ENCODE data around the gene CHRND. TPM values are rescaled to one million over a fixed set of nuclear protein-coding genes. Genes with fewer than 3 reads are reported as not detected.

The CHRND gene
- total RNA-seq, 1 donor from 2014 or later, result not detected

DNA sequence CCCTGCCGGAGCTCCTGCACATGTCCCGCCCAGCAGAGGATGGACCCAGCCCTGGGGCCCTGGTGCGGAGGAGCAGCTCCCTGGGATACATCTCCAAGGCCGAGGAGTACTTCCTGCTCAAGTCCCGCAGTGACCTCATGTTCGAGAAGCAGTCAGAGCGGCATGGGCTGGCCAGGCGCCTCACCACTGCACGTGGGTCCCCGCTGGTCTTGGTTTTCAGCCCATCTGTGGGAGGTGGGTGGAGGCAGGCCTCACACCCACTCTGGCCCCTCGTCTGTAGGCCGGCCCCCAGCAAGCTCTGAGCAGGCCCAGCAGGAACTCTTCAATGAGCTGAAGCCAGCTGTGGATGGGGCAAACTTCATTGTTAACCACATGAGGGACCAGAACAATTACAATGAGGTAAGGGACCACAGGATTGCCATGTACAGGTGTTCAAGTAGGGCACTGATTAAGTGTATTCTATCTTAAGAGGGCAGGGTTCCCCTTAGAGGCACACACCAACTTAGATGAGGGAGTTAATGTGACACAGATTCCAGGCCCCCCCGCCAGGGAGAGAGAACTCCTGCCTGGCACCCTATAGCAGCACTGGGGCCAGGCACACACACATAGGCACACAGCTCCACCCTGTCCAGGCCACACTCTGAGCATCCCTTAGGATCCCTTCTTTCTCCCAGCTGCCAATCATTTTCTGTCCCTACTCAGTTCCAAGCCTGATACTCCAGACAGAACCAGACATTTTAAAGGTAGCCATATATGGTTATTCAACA, 8.2 kb downstream of the CHRND start:
- TF ChIP-seq EZH2 (IDR thresholded peaks at IDR 0.05; ENCODE audit: insufficient read depth, low read length), result no peak
- TF ChIP-seq, protein P1, sequence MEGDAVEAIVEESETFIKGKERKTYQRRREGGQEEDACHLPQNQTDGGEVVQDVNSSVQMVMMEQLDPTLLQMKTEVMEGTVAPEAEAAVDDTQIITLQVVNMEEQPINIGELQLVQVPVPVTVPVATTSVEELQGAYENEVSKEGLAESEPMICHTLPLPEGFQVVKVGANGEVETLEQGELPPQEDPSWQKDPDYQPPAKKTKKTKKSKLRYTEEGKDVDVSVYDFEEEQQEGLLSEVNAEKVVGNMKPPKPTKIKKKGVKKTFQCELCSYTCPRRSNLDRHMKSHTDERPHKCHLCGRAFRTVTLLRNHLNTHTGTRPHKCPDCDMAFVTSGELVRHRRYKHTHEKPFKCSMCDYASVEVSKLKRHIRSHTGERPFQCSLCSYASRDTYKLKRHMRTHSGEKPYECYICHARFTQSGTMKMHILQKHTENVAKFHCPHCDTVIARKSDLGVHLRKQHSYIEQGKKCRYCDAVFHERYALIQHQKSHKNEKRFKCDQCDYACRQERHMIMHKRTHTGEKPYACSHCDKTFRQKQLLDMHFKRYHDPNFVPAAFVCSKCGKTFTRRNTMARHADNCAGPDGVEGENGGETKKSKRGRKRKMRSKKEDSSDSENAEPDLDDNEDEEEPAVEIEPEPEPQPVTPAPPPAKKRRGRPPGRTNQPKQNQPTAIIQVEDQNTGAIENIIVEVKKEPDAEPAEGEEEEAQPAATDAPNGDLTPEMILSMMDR (IDR thresholded peaks at IDR 0.05; ENCODE audit: insufficient read depth, low read depth, low read length), result no peak
- DNase-seq (ENCODE audit: low read depth) (no peak), FAIRE-seq (no peak)
- H3K9ac ChIP-seq (ENCODE audit: low read length), result no peak overlapping the region
- no peaks in the 10 kb centered on the region for H4K20me1 ChIP-seq (ENCODE audit: insufficient read depth, low read length)
- no peaks in the 10 kb centered on the region for H3K27me3 ChIP-seq (ENCODE audit: insufficient read depth, low read length)
- Mint-ChIP-seq H3K4me1 (ENCODE audit: low read depth, unreplicated experiment) (peaks cover 2% of the 10 kb centered on the region), H3K27me3 (ENCODE audit: low read depth, unreplicated experiment) (peaks cover 14% of the 10 kb centered on the region), H3K9me3 (ENCODE audit: unreplicated experiment) (peaks cover 3% of the 10 kb centered on the region), H3K4me3 (ENCODE audit: unreplicated experiment) (no peak overlapping the region), H3K36me3 (ENCODE audit: low read depth, unreplicated experiment) (peaks cover 5% of the 10 kb centered on the region), H3K27ac (ENCODE audit: unreplicated experiment) (no peak overlapping the region)
- H3K9me3 ChIP-seq (ENCODE audit: insufficient read depth, low read depth, low read length), result peaks cover 4% of the 10 kb centered on the region
- H3K36me3 ChIP-seq (ENCODE audit: insufficient read depth, low read length), result no peaks in the 10 kb centered on the region
- H3K27ac ChIP-seq (ENCODE audit: low read depth, low read length), result no peak overlapping the region
- no peaks in the 10 kb centered on the region for H3K4me1 ChIP-seq (ENCODE audit: insufficient read depth, low read length)
- H3K4me3 ChIP-seq (ENCODE audit: insufficient read depth, low read depth, low read length), result no peak overlapping the region
- H2AFZ ChIP-seq (ENCODE audit: low read depth, low read length), result no peak overlapping the region
- H3K4me2 ChIP-seq (ENCODE audit: low read length), result no peak overlapping the region
- H3K79me2 ChIP-seq (ENCODE audit: insufficient read depth, low read length), result no peaks in the 10 kb centered on the region

DNA sequence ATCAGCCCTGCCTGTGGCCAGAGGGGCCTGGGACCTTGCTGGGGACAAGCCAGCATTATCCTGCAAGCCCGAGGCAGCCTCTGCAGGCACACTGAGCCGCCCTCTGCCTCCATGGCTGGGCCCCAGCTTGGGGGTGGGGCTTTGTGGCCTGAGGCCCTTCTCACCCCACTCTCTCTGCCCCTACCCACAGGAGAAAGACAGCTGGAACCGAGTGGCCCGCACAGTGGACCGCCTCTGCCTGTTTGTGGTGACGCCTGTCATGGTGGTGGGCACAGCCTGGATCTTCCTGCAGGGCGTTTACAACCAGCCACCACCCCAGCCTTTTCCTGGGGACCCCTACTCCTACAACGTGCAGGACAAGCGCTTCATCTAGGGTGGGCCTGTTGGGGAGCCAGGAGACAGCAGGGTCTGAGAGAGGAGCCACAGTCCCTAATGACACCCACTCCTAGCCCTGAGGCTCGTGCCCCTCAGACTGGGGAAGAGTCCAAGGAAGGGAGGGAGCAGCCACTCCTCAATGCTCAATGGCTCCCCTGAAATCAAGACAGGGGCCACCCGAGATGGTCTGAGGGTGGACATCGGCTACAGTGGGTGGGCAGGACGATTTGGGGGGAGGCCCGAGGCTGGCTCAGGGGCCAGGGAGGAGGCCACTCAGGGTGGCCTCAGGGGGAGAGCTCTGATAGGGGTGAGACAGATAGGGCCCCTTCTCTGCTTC, 9.1 kb downstream of the CHRND start:
- DNase-seq (ENCODE audit: low read depth) (no peak), FAIRE-seq (no peak)
- no peaks in the 10 kb centered on the region for H3K4me1 ChIP-seq (ENCODE audit: insufficient read depth, low read length)
- H3K9me3 ChIP-seq (ENCODE audit: insufficient read depth, low read depth, low read length), result peaks cover 4% of the 10 kb centered on the region
- no peak overlapping the region for H3K9ac ChIP-seq (ENCODE audit: low read length)
- Mint-ChIP-seq H3K4me1 (ENCODE audit: low read depth, unreplicated experiment) (peaks cover 2% of the 10 kb centered on the region), H3K4me3 (ENCODE audit: unreplicated experiment) (no peak overlapping the region), H3K9me3 (ENCODE audit: unreplicated experiment) (peaks cover 3% of the 10 kb centered on the region), H3K36me3 (ENCODE audit: low read depth, unreplicated experiment) (peaks cover 5% of the 10 kb centered on the region), H3K27me3 (ENCODE audit: low read depth, unreplicated experiment) (peaks cover 10% of the 10 kb centered on the region), H3K27ac (ENCODE audit: unreplicated experiment) (no peak overlapping the region)
- H3K36me3 ChIP-seq (ENCODE audit: insufficient read depth, low read length), result no peaks in the 10 kb centered on the region
- H3K27ac ChIP-seq (ENCODE audit: low read depth, low read length), result no peak overlapping the region
- H3K79me2 ChIP-seq (ENCODE audit: insufficient read depth, low read length), result no peaks in the 10 kb centered on the region
- H3K27me3 ChIP-seq (ENCODE audit: insufficient read depth, low read length), result no peaks in the 10 kb centered on the region
- TF ChIP-seq, protein P1 (IDR thresholded peaks at IDR 0.05; ENCODE audit: insufficient read depth, low read depth, low read length), result no peak
- TF ChIP-seq EZH2 (IDR thresholded peaks at IDR 0.05; ENCODE audit: insufficient read depth, low read length), result no peak
- H4K20me1 ChIP-seq (ENCODE audit: insufficient read depth, low read length), result no peaks in the 10 kb centered on the region
- no peak overlapping the region for H3K4me3 ChIP-seq (ENCODE audit: insufficient read depth, low read depth, low read length)
- no peak overlapping the region for H3K4me2 ChIP-seq (ENCODE audit: low read length)
- H2AFZ ChIP-seq (ENCODE audit: low read depth, low read length), result no peak overlapping the region
